Measurements from ENCODE around the gene SENP2. TPM values are rescaled to one million over a fixed set of nuclear protein-coding genes. Genes with fewer than 3 reads are reported as not detected.

Gene SENP2
- total and polyA plus RNA-seq, 2 experiments from 2014 or later = 29.2 to 80.3 TPM

GRCh38 chr3:185623939-185624665 is 38.0 kb downstream of the SENP2 start (continued):
- TF ChIP-seq, protein P1, sequence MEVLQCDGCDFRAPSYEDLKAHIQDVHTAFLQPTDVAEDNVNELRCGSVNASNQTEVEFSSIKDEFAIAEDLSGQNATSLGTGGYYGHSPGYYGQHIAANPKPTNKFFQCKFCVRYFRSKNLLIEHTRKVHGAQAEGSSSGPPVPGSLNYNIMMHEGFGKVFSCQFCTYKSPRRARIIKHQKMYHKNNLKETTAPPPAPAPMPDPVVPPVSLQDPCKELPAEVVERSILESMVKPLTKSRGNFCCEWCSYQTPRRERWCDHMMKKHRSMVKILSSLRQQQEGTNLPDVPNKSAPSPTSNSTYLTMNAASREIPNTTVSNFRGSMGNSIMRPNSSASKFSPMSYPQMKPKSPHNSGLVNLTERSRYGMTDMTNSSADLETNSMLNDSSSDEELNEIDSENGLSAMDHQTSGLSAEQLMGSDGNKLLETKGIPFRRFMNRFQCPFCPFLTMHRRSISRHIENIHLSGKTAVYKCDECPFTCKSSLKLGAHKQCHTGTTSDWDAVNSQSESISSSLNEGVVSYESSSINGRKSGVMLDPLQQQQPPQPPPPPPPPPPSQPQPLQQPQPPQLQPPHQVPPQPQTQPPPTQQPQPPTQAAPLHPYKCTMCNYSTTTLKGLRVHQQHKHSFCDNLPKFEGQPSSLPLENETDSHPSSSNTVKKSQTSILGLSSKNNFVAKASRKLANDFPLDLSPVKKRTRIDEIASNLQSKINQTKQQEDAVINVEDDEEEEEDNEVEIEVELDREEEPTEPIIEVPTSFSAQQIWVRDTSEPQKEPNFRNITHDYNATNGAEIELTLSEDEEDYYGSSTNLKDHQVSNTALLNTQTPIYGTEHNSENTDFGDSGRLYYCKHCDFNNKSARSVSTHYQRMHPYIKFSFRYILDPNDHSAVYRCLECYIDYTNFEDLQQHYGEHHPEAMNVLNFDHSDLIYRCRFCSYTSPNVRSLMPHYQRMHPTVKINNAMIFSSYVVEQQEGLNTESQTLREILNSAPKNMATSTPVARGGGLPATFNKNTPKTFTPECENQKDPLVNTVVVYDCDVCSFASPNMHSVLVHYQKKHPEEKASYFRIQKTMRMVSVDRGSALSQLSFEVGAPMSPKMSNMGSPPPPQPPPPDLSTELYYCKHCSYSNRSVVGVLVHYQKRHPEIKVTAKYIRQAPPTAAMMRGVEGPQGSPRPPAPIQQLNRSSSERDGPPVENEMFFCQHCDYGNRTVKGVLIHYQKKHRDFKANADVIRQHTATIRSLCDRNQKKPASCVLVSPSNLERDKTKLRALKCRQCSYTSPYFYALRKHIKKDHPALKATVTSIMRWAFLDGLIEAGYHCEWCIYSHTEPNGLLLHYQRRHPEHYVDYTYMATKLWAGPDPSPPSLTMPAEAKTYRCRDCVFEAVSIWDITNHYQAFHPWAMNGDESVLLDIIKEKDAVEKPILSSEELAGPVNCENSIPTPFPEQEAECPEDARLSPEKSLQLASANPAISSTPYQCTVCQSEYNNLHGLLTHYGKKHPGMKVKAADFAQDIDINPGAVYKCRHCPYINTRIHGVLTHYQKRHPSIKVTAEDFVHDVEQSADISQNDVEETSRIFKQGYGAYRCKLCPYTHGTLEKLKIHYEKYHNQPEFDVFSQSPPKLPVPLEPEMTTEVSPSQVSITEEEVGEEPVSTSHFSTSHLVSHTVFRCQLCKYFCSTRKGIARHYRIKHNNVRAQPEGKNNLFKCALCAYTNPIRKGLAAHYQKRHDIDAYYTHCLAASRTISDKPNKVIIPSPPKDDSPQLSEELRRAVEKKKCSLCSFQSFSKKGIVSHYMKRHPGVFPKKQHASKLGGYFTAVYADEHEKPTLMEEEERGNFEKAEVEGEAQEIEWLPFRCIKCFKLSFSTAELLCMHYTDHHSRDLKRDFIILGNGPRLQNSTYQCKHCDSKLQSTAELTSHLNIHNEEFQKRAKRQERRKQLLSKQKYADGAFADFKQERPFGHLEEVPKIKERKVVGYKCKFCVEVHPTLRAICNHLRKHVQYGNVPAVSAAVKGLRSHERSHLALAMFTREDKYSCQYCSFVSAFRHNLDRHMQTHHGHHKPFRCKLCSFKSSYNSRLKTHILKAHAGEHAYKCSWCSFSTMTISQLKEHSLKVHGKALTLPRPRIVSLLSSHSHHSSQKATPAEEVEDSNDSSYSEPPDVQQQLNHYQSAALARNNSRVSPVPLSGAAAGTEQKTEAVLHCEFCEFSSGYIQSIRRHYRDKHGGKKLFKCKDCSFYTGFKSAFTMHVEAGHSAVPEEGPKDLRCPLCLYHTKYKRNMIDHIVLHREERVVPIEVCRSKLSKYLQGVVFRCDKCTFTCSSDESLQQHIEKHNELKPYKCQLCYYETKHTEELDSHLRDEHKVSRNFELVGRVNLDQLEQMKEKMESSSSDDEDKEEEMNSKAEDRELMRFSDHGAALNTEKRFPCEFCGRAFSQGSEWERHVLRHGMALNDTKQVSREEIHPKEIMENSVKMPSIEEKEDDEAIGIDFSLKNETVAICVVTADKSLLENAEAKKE (CRISPR knock-in tag; IDR thresholded peaks at IDR 0.05) = no peak
- TF ChIP-seq, protein P2, sequence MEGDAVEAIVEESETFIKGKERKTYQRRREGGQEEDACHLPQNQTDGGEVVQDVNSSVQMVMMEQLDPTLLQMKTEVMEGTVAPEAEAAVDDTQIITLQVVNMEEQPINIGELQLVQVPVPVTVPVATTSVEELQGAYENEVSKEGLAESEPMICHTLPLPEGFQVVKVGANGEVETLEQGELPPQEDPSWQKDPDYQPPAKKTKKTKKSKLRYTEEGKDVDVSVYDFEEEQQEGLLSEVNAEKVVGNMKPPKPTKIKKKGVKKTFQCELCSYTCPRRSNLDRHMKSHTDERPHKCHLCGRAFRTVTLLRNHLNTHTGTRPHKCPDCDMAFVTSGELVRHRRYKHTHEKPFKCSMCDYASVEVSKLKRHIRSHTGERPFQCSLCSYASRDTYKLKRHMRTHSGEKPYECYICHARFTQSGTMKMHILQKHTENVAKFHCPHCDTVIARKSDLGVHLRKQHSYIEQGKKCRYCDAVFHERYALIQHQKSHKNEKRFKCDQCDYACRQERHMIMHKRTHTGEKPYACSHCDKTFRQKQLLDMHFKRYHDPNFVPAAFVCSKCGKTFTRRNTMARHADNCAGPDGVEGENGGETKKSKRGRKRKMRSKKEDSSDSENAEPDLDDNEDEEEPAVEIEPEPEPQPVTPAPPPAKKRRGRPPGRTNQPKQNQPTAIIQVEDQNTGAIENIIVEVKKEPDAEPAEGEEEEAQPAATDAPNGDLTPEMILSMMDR (conservative IDR thresholded peaks at IDR 0.05; ENCODE audit: low read depth in 2 of 2) = no peak
- no peak for TF ChIP-seq NANOG (IDR thresholded peaks at IDR 0.05; ENCODE audit: borderline replicate concordance)
- TF ChIP-seq ZNF114 (CRISPR knock-in tag; IDR thresholded peaks at IDR 0.05) = no peak
- TF ChIP-seq, protein P3, sequence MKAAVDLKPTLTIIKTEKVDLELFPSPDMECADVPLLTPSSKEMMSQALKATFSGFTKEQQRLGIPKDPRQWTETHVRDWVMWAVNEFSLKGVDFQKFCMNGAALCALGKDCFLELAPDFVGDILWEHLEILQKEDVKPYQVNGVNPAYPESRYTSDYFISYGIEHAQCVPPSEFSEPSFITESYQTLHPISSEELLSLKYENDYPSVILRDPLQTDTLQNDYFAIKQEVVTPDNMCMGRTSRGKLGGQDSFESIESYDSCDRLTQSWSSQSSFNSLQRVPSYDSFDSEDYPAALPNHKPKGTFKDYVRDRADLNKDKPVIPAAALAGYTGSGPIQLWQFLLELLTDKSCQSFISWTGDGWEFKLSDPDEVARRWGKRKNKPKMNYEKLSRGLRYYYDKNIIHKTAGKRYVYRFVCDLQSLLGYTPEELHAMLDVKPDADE (IDR thresholded peaks at IDR 0.05) = no peak

DNA sequence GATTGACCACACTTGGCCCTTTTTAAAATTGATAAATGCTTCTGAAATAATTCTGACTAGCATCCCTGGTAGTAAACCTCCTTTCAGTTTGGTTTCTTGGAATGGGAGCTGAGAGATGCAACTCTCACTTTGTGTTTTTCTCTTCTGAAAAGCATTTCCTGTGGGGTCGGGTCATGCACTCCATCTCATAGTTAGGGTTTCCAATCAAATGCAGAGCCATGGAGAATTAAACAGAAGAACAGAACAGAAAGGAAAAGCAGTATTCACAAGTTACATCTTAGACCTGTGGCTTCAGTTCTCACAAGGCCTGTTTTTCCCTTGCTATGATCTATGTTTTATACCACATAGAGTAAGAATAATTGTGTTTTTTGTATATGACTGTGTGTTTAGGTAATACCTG is 39.7 kb downstream of the SENP2 start:
- Histone ChIP-seq H3K4me2 (no peak overlapping the region), H3K4me1 (ENCODE audit: insufficient read depth) (no peaks in the 10 kb centered on the region), H3K36me3 (ENCODE audit: insufficient read depth) (peaks cover 68% of the 10 kb centered on the region), H4K20me1 (replicated peaks; ENCODE audit: insufficient read depth) (peaks cover 9% of the 10 kb centered on the region; the same call in 1 of the 2 replicates), H3K9me2 (ENCODE audit: insufficient read depth) (no peaks in the 10 kb centered on the region), H3K27ac (ENCODE audit: low read depth) (no peak overlapping the region), H3F3A (replicated peaks; ENCODE audit: low read depth) (peaks cover 12% of the 10 kb centered on the region; the same call in 1 of the 2 replicates), H2AFZ (no peak overlapping the region), H3K79me2 (replicated peaks; ENCODE audit: insufficient read depth) (no peaks in the 10 kb centered on the region), H3K4me3 (no peak overlapping the region), H3K27me3 (ENCODE audit: insufficient read depth) (no peaks in the 10 kb centered on the region)
- peaks cover 77% of the 10 kb centered on the region for H3K36me3 Mint-ChIP-seq (ENCODE audit: low read depth)
- H3K27ac Mint-ChIP-seq = no peak overlapping the region
- H3K27me3 Mint-ChIP-seq (ENCODE audit: insufficient read depth, low read depth, poor library complexity) = no peaks in the 10 kb centered on the region
- H3K9me3 Mint-ChIP-seq = no peaks in the 10 kb centered on the region
- DNase-seq (ENCODE audit: low spot score) = no peak
- no peak for TF ChIP-seq EZH2 (IDR thresholded peaks at IDR 0.05; ENCODE audit: low read depth, unreplicated experiment)
- no peak for TF ChIP-seq POLR2AphosphoS5 (IDR thresholded peaks at IDR 0.05; ENCODE audit: low read depth)
- TF ChIP-seq, protein P4, sequence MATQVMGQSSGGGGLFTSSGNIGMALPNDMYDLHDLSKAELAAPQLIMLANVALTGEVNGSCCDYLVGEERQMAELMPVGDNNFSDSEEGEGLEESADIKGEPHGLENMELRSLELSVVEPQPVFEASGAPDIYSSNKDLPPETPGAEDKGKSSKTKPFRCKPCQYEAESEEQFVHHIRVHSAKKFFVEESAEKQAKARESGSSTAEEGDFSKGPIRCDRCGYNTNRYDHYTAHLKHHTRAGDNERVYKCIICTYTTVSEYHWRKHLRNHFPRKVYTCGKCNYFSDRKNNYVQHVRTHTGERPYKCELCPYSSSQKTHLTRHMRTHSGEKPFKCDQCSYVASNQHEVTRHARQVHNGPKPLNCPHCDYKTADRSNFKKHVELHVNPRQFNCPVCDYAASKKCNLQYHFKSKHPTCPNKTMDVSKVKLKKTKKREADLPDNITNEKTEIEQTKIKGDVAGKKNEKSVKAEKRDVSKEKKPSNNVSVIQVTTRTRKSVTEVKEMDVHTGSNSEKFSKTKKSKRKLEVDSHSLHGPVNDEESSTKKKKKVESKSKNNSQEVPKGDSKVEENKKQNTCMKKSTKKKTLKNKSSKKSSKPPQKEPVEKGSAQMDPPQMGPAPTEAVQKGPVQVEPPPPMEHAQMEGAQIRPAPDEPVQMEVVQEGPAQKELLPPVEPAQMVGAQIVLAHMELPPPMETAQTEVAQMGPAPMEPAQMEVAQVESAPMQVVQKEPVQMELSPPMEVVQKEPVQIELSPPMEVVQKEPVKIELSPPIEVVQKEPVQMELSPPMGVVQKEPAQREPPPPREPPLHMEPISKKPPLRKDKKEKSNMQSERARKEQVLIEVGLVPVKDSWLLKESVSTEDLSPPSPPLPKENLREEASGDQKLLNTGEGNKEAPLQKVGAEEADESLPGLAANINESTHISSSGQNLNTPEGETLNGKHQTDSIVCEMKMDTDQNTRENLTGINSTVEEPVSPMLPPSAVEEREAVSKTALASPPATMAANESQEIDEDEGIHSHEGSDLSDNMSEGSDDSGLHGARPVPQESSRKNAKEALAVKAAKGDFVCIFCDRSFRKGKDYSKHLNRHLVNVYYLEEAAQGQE (IDR thresholded peaks at IDR 0.05; ENCODE audit: unreplicated experiment) = no peak
- no peak for TF ChIP-seq STAT1 (IDR thresholded peaks at IDR 0.05; ENCODE audit: unreplicated experiment)
- H3K4me1 Mint-ChIP-seq = no peaks in the 10 kb centered on the region
- H3K4me3 Mint-ChIP-seq = no peak overlapping the region
- ATAC-seq = no peak

All from GM23338 (cell line).